HepG2 (cell line): ENCODE results near the gene SULT2B1. TPM values are rescaled to one million over a fixed set of nuclear protein-coding genes. Genes with fewer than 3 reads are reported as not detected.

Experiments
- ATAC-seq: fragments of 200-7000 bp; cut with Tn5 transposase; 3 replicates; pipeline ENCODE4 v1.9.1; 2020; ENCODE audit warnings: mild to moderate bottlenecking, moderate library complexity
- BruUV-seq: library from RNA; stranded (reverse); fragments of 400-500 nt; replicated peaks from 2 replicates; lab custom pipeline; 2021; lab: Mats Ljungman, UMichigan
- CTCF ChIA-PET: fragments of 300-600 bp; formaldehyde crosslinking; extraction: SDS; loops from one replicate; lab custom pipeline; 2021; ENCODE audit warnings: low total read pairs, inconsistent platforms, low intra/inter-chr PET ratio; lab: Yijun Ruan, JAX
- POLR2A ChIA-PET: fragments of 350-600 bp; sonication (Branson Sonifier 250); formaldehyde crosslinking; loops from one replicate; lab custom pipeline; 2020; ENCODE audit warnings: antibody characterized with exemption, inconsistent platforms; lab: Yijun Ruan, JAX
- DNase-seq: peaks from one replicate; pipeline ENCODE4 v3.0.0-alpha.2; 2015; ENCODE audit warnings: low spot score
- FAIRE-seq: peaks from 3 replicates; lab custom pipeline; 2011; peaks lifted over from hg19 to GRCh38; lab: Jason Lieb, UNC
- H2AFZ ChIP-seq: one replicate; pipeline ENCODE4 v1.6.1; 2011; ENCODE audit warnings: low read length, inconsistent platforms
- H3K27ac ChIP-seq: fragments of 300-600 bp; 3 replicates; pipeline ENCODE4 v1.8.0; 2011; ENCODE audit warnings: mixed run types, mild to moderate bottlenecking, mixed read lengths, low read length, inconsistent platforms; ENCODE audit not compliant: insufficient read depth; ENCODE audit errors: extremely low read length
- H3K27me3 ChIP-seq, 2 experiments: fragments of 200-600 bp in 1 of 2; 2 replicates in 1 of 2; 3 replicates in 1 of 2; pipeline versions ENCODE4 v1.6.0 to v1.8.0; 2011; ENCODE audit warnings: low read length in 2 of 2, mild to moderate bottlenecking in 2 of 2, moderate library complexity in 2 of 2, inconsistent platforms in 1 of 2; ENCODE audit not compliant: insufficient read depth in 2 of 2, control insufficient read depth in 1 of 2
- H3K36me3 ChIP-seq, 2 experiments: fragments of 200-600 bp in 1 of 2; replicated peaks in 1 of 2; 2 replicates in 1 of 2; 3 replicates in 1 of 2; pipeline versions ENCODE4 v1.5.1 to v1.8.0; 2011; ENCODE audit warnings: low read length in 2 of 2, inconsistent platforms in 1 of 2; ENCODE audit not compliant: insufficient read depth in 2 of 2, control insufficient read depth in 1 of 2
- H3K4me1 ChIP-seq: 2 replicates; pipeline ENCODE4 v1.5.1; 2012; ENCODE audit warnings: low read length, inconsistent platforms; ENCODE audit not compliant: insufficient read depth
- H3K4me2 ChIP-seq: 2 replicates; pipeline ENCODE4 v1.6.0; 2011; ENCODE audit warnings: low read depth, low read length, inconsistent platforms
- H3K4me3 ChIP-seq, 3 experiments: fragments of 200-600 bp in 1 of 3; sonication (generic), shearing (Covaris generic) in 1 of 3; replicated peaks in 1 of 3; 2 replicates each; pipeline ENCODE4 v1.5.1; 2011 to 2016; ENCODE audit warnings: low read length in 3 of 3, inconsistent platforms in 2 of 3, low read depth in 2 of 3, mild to moderate bottlenecking in 2 of 3, control low read depth in 1 of 3, mixed read lengths in 1 of 3; ENCODE audit not compliant: insufficient read depth in 1 of 3
- H3K79me2 ChIP-seq: one replicate; pipeline ENCODE4 v1.6.1; 2011; ENCODE audit warnings: low read length, inconsistent platforms; ENCODE audit not compliant: insufficient read depth
- H3K9ac ChIP-seq: 2 replicates; pipeline ENCODE4 v1.6.0; 2011; ENCODE audit warnings: mild to moderate bottlenecking, low read depth, low read length, inconsistent platforms; ENCODE audit not compliant: insufficient read depth
- H3K9me3 ChIP-seq: 2 replicates; pipeline ENCODE4 v1.5.1; 2012; ENCODE audit warnings: mild to moderate bottlenecking, low read length
- H4K20me1 ChIP-seq: 2 replicates; pipeline ENCODE4 v1.6.0; 2011; ENCODE audit warnings: inconsistent platforms, mild to moderate bottlenecking, low read length, moderate library complexity; ENCODE audit not compliant: insufficient read depth
- AFF4 ChIP-seq: sonication (generic); formaldehyde crosslinking; IDR thresholded peaks from 2 replicates; pipeline ENCODE4 v1.4.0; 2020; ENCODE audit warnings: missing genetic modification reagents
- AGO2 ChIP-seq: fragments of 200-400 bp; formaldehyde crosslinking; optimal IDR thresholded peaks from 2 replicates; pipeline ENCODE3; 2017; ENCODE audit warnings: mild to moderate bottlenecking, low read depth, low read length, moderate library complexity
- ASH2L ChIP-seq: fragments of 300-600, 200-600 bp; sonication (generic); IDR thresholded peaks from 2 replicates; pipeline ENCODE4 v1.7.0; 2017; ENCODE audit warnings: low read depth, mild to moderate bottlenecking, moderate library complexity, mixed read lengths, low read length; ENCODE audit not compliant: insufficient read length
- CEBPB ChIP-seq: IDR thresholded peaks from 2 replicates; pipeline ENCODE4 v1.6.1; 2011; ENCODE audit warnings: low read depth, low read length, improper control_type of control experiment, borderline replicate concordance
- CREB1 ChIP-seq, 2 experiments: fragments of 450-650 bp in 1 of 2; IDR thresholded peaks; 2 replicates each; pipeline ENCODE4 v1.6.1; 2016 to 2017; ENCODE audit warnings: control low read depth in 1 of 2, mild to moderate bottlenecking in 1 of 2, missing compliant biosample characterization in 1 of 2, missing genetic modification characterization in 1 of 2
- CREM ChIP-seq, 2 experiments: sonication (generic) in 1 of 2; formaldehyde crosslinking in 1 of 2; IDR thresholded peaks; 2 replicates each; pipeline versions ENCODE4 v1.4.0 to v1.6.1; 2016 to 2020; ENCODE audit warnings: antibody characterized with exemption in 1 of 2, mild to moderate bottlenecking in 1 of 2, missing genetic modification reagents in 1 of 2
- FOXA1 ChIP-seq, 2 experiments: fragments of 450-650 bp in 1 of 2; sonication (generic) in 1 of 2; formaldehyde crosslinking in 1 of 2; IDR thresholded peaks; 2 replicates each; pipeline versions ENCODE4 v1.4.0 to v1.6.1; 2016 to 2020; ENCODE audit warnings: missing genetic modification reagents in 1 of 2
- HNRNPK ChIP-seq: fragments of 200-400 bp; formaldehyde crosslinking; IDR thresholded peaks from 2 replicates; pipeline ENCODE4 v1.6.1; 2018; ENCODE audit warnings: low read length, low read depth, moderate library complexity, mild to moderate bottlenecking; ENCODE audit not compliant: poor library complexity, severe bottlenecking
- IRF9 ChIP-seq: sonication (generic); formaldehyde crosslinking; IDR thresholded peaks from 2 replicates; pipeline ENCODE4 v1.8.0; 2022; ENCODE audit warnings: missing genetic modification reagents, mild to moderate bottlenecking, borderline replicate concordance
- LRRFIP1 ChIP-seq: sonication (generic); formaldehyde crosslinking; conservative IDR thresholded peaks from 2 replicates; pipeline ENCODE4 v1.4.0; 2020; ENCODE audit warnings: missing genetic modification reagents
- ONECUT2 ChIP-seq: sonication (generic); formaldehyde crosslinking; IDR thresholded peaks from 2 replicates; pipeline ENCODE4 v1.4.0; 2020; ENCODE audit warnings: missing genetic modification reagents
- SMARCE1 ChIP-seq: fragments of 450-650 bp; IDR thresholded peaks from 2 replicates; pipeline ENCODE4 v1.6.1; 2017; ENCODE audit warnings: borderline replicate concordance
- TAF15 ChIP-seq: fragments of 200-400 bp; formaldehyde crosslinking; IDR thresholded peaks from one replicate; pipeline ENCODE4 v1.6.1; 2018; ENCODE audit warnings: mild to moderate bottlenecking, low read depth, low read length; ENCODE audit not compliant: poor library complexity, severe bottlenecking
- ZIK1 ChIP-seq: sonication (generic); formaldehyde crosslinking; IDR thresholded peaks from 2 replicates; pipeline ENCODE4 v1.5.0; 2020; ENCODE audit warnings: mild to moderate bottlenecking, low read depth, missing genetic modification reagents, borderline replicate concordance
- ZNF235 ChIP-seq: sonication (generic); formaldehyde crosslinking; IDR thresholded peaks from 2 replicates; pipeline ENCODE4 v1.8.1; 2023; ENCODE audit warnings: mild to moderate bottlenecking, missing genetic modification reagents, borderline replicate concordance
- ZNF773 ChIP-seq: sonication (generic); formaldehyde crosslinking; IDR thresholded peaks from 2 replicates; pipeline ENCODE4 v1.4.0; 2020; ENCODE audit warnings: missing genetic modification reagents, borderline replicate concordance
- WGBS: methylation state at CpG from one replicate; pipeline ENCODE4 v1.1.6; 2017; ENCODE audit warnings: low lambda C conversion rate; 5-methylcytosine and 5-hydroxymethylcytosine counted together
- in situ Hi-C: cut with HindIII; loops from 2 replicates; pipeline ENCODE4 v1.10.0; 2017; ENCODE audit warnings: low pct_unique_long_range_greater_than_20kb; ENCODE audit not compliant: extremely low pct_ligation_motif_present
- intact Hi-C: fragments of 100-400 bp; cut with micrococcal nuclease; formaldehyde crosslinking; loops from one replicate; pipeline ENCODE4 v1.10.0; 2022; ENCODE audit not compliant: unreplicated experiment
- polyA plus RNA-seq, 8 experiments: library from polyadenylated mRNA; depleted of rRNA in 3 of 8; stranded (reverse) in 7 of 8; unstranded in 1 of 8; fragments of >200 nt; fragmentation: Illumina TruSeq in 4 of 8; extraction: Trizol in 4 of 8; gene quantifications; 2 replicates each; pipeline versions ENCODE4 v1.2.1 to v1.2.3, GENCODE V29; 2011 to 2016; ENCODE audit warnings: low read depth in 4 of 8, missing spikeins in 1 of 8, mixed read lengths in 1 of 8; ENCODE audit not compliant: insufficient read depth in 1 of 8
- total RNA-seq, 5 experiments: library from RNA; depleted of rRNA; stranded (reverse); fragments of >200 nt; fragmentation: Illumina TruSeq; extraction: Trizol; gene quantifications; 2 replicates each; pipeline ENCODE4 v1.2.3, GENCODE V29; 2016; ENCODE audit warnings: low read depth in 1 of 5

Gene SULT2B1
- total and polyA plus RNA-seq, 2 of the 13 experiments (the other 11 are each of a cell fraction or from before 2014, with no cell fraction given): 0.13 TPM; not detected in 1

GRCh38 chr19:48507911-48508439, 44.0 kb upstream of the SULT2B1 start:
- WGBS: 64% methylated on average over 7 of the region's 7 CpGs
- no peak for FAIRE-seq
- in situ Hi-C loops (no loop called here), intact Hi-C loops (no loop called here)
- Histone ChIP-seq H3K36me3 (no peaks in the 10 kb centered on the region), H3K9ac (no peak overlapping the region), H3K27ac (no peak overlapping the region), H3K79me2 (no peaks in the 10 kb centered on the region), H4K20me1 (no peaks in the 10 kb centered on the region), H3K4me1 (peaks cover 15% of the 10 kb centered on the region; the same call in 1 of the 2 replicates), H3K27me3 (peaks cover 7 to 39% of the 10 kb centered on the region in 2 experiments; a peak in 4 of 5 replicates), H3K4me2 (no peak overlapping the region), H3K9me3 (no peaks in the 10 kb centered on the region), H2AFZ (no peak overlapping the region), H3K4me3 (no peak overlapping the region)
- no peak for DNase-seq
- ChIA-PET POLR2A (no interaction called here), CTCF (interaction anchor here (3.3 kb wide), 1 partner anchor 76 kb away, joined by 61 read pairs; no protein-coding TSS in a partner anchor)
- no TSS peak for BruUV-seq
- no peak for ATAC-seq
- no peak for TF ChIP-seq CEBPB
- TF ChIP-seq CREM (IDR thresholded peaks at IDR 0.05): no peak
- TF ChIP-seq CREM (CRISPR knock-in tag; IDR thresholded peaks at IDR 0.05): no peak
- no peak for TF ChIP-seq FOXA1 (IDR thresholded peaks at IDR 0.05)
- no peak for TF ChIP-seq FOXA1 (CRISPR knock-in tag; IDR thresholded peaks at IDR 0.05)
- TF ChIP-seq CREB1 (IDR thresholded peaks at IDR 0.05): no peak
- TF ChIP-seq CREB1 (CRISPR knock-in tag; IDR thresholded peaks at IDR 0.05): no peak
- TF ChIP-seq ZNF235 (CRISPR knock-in tag): no peak
- TF ChIP-seq ASH2L: no peak
- TF ChIP-seq ZNF773 (CRISPR knock-in tag): no peak
- no peak for TF ChIP-seq IRF9 (CRISPR knock-in tag)
- no peak for TF ChIP-seq AFF4
- no peak for TF ChIP-seq AGO2
- no peak for TF ChIP-seq HNRNPK
- TF ChIP-seq TAF15: no peak
- no peak for TF ChIP-seq LRRFIP1 (CRISPR knock-in tag)
- TF ChIP-seq SMARCE1: no peak
- no peak for TF ChIP-seq ZIK1 (CRISPR knock-in tag)
- no peak for TF ChIP-seq ONECUT2 (CRISPR knock-in tag)
